Measurements from ENCODE around the gene SS18L1. TPM values are rescaled to one million over a fixed set of nuclear protein-coding genes. Genes with fewer than 3 reads are reported as not detected.

SS18L1 gene
- total RNA-seq, 4 donors from 2014 or later: 12.4 to 23.1 (median 13.7) TPM

DNA sequence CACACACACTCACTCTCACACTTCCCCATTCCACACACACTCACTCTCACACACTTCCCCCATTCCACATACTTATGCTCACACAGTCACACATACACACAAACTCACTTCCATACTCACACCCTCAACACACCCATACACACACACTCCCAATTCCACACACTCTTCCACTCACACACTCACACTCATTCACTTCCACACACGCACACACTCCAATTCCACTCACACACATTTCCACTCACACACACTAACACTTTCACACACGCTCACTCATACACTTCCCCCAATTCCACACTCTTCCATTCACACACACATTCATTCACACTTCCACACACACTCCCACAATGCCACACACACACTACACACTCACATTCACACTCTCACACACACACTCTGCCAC, 86.7 kb downstream of the SS18L1 start:
- TF ChIP-seq POLR2A (IDR thresholded peaks at IDR 0.05) (no peak), EP300 (IDR thresholded peaks at IDR 0.05) (no peak)
- TF ChIP-seq, protein P1, sequence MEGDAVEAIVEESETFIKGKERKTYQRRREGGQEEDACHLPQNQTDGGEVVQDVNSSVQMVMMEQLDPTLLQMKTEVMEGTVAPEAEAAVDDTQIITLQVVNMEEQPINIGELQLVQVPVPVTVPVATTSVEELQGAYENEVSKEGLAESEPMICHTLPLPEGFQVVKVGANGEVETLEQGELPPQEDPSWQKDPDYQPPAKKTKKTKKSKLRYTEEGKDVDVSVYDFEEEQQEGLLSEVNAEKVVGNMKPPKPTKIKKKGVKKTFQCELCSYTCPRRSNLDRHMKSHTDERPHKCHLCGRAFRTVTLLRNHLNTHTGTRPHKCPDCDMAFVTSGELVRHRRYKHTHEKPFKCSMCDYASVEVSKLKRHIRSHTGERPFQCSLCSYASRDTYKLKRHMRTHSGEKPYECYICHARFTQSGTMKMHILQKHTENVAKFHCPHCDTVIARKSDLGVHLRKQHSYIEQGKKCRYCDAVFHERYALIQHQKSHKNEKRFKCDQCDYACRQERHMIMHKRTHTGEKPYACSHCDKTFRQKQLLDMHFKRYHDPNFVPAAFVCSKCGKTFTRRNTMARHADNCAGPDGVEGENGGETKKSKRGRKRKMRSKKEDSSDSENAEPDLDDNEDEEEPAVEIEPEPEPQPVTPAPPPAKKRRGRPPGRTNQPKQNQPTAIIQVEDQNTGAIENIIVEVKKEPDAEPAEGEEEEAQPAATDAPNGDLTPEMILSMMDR (IDR thresholded peaks at IDR 0.05): no peak
- Histone ChIP-seq H3K36me3 (no peaks in the 10 kb centered on the region), H3K9me3 (no peaks in the 10 kb centered on the region), H3K4me1 (no peaks in the 10 kb centered on the region), H3K27ac (no peak overlapping the region), H3K4me3 (no peak overlapping the region), H3K27me3 (peaks cover 0 to 67% of the 10 kb centered on the region in 2 donors)
- 95 to 97% methylated on average over 2 of the region's 2 CpGs for whole genome bisulfite sequencing, 2 donors
- DNase-seq (ENCODE audit: low spot score in 2 of 2): no peak

DNA sequence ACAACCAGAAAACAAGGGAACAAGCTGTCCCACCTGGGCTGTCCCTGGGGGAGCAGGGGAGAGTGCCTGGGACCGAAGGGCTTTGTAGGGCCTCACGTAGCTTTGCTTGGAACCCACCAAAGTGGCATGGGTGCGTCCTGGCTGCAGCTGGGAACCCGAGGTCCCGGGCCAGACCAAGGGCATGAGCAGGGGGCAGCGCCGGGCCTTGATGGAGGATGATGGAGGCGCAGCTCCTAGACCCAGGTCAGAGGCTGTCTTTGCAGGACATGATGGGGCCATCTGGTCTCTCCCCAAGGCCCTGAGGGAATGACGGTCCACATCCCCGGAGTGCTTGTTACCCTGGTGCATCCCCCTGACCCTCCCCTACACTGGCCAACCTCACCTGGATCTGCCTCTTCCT, 87.1 kb downstream of the SS18L1 start:
- WGBS, 2 donors: 87 to 89% methylated on average over 10 of the region's 10 CpGs
- no peaks in the 10 kb centered on the region for H3K36me3 ChIP-seq
- TF ChIP-seq POLR2A (IDR thresholded peaks at IDR 0.05): no peak
- no peak for TF ChIP-seq EP300 (IDR thresholded peaks at IDR 0.05)
- TF ChIP-seq, protein P1 (IDR thresholded peaks at IDR 0.05): no peak
- peaks cover 0 to 63% of the 10 kb centered on the region in 2 donors for H3K27me3 ChIP-seq
- H3K4me1 ChIP-seq: no peaks in the 10 kb centered on the region
- no peak overlapping the region for H3K27ac ChIP-seq
- H3K9me3 ChIP-seq: no peaks in the 10 kb centered on the region
- DNase-seq (ENCODE audit: low spot score in 2 of 2): no peak
- no peak overlapping the region for H3K4me3 ChIP-seq

DNA sequence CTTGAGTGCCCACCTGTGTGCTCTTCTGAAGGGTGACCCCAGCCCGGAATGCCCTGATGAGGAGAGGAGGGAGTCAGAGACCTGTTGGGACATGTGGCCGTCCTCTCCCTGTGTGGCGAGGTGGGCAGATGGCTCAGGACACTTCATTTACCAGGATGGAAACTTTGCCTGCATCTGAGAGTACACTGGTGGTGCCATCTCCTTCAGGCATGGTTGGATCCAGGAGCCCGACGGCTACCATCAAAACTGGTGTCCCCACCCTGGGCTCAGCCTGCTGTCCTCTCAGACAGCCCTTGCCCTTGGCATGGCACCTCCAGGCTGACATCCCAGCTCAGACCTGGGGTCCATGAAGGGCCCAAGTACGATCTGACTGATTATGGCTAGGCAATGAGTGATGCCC, 87.7 kb downstream of the SS18L1 start:
- Histone ChIP-seq H3K4me1 (no peaks in the 10 kb centered on the region), H3K4me3 (no peak overlapping the region), H3K27me3 (peaks cover 0 to 57% of the 10 kb centered on the region in 2 donors), H3K27ac (no peak overlapping the region), H3K36me3 (no peaks in the 10 kb centered on the region), H3K9me3 (no peaks in the 10 kb centered on the region)
- WGBS, 2 donors: 70 to 84% methylated on average over 5 to 6 of the region's 6 CpGs
- DNase-seq (ENCODE audit: low spot score in 2 of 2): no peak
- no peak for TF ChIP-seq EP300 (IDR thresholded peaks at IDR 0.05)
- TF ChIP-seq POLR2A (IDR thresholded peaks at IDR 0.05): no peak
- TF ChIP-seq, protein P1 (IDR thresholded peaks at IDR 0.05): no peak

Other genes starting within 250 kb of the SS18L1 start
- gene TAF4, start 77.9 kb upstream of the SS18L1 start, total RNA-seq: 10 to 100 TPM; 11.2 to 50.4 (median 14.8) TPM
- 10 to 100 TPM; 23.8 to 32.6 (median 28.5) TPM for gene LSM14B, start 21.3 kb upstream of the SS18L1 start, total RNA-seq
- gene PSMA7, start 375 bp upstream of the SS18L1 start, total RNA-seq: 100 to 1,000 TPM; 213 to 377 (median 341) TPM
- 10 to 100 TPM; 24.7 to 46.9 (median 41.6) TPM for gene MTG2, start 39.3 kb downstream of the SS18L1 start, total RNA-seq
- not detected for gene HRH3, start 76.5 kb downstream of the SS18L1 start, total RNA-seq
- gene OSBPL2, start 94.8 kb downstream of the SS18L1 start, total RNA-seq: 10 to 100 TPM; 23.1 to 31.6 (median 27.1) TPM
- 100 to 1,000 TPM; 111 to 132 (median 129) TPM for gene ADRM1, start 159.2 kb downstream of the SS18L1 start, total RNA-seq
- 100 to 1,000 TPM in 3 of 4 donors, 10 to 100 TPM in 1; 95.2 to 230 (median 139) TPM for gene LAMA5, start 223.5 kb downstream of the SS18L1 start, total RNA-seq
- 1,000 to 10,000 TPM; 1,371 to 3,195 (median 1,826) TPM for gene RPS21, start 243.3 kb downstream of the SS18L1 start, total RNA-seq